GM23338 (cell line): ENCODE measurements around the gene MYADM. TPM values are rescaled to one million over a fixed set of nuclear protein-coding genes. Genes with fewer than 3 reads are reported as not detected.

Experiments used
- ATAC-seq: fragments of 200-7000 bp; cut with Tn5 transposase; 3 replicates; pipeline ENCODE4 v1.9.1; 2020
- DNase-seq: peaks from one replicate; pipeline ENCODE4 v3.0.0-alpha.2; 2015; ENCODE audit warnings: low spot score
- H2AFZ ChIP-seq: fragments of 200-600 bp; sonication (generic); 2 replicates; pipeline ENCODE4 v1.8.0; 2016; ENCODE audit warnings: antibody characterized with exemption, mild to moderate bottlenecking, moderate library complexity
- H3F3A ChIP-seq: fragments of 200-600 bp; sonication (generic); replicated peaks from 2 replicates; pipeline ENCODE4 v1.8.0; 2017; ENCODE audit warnings: antibody characterized with exemption, mixed run types, low read depth
- H3K27ac ChIP-seq: fragments of 200-600 bp; sonication (generic); 2 replicates; pipeline ENCODE4 v1.6.1; 2016; ENCODE audit warnings: low read depth
- H3K27me3 ChIP-seq: fragments of 200-600 bp; sonication (generic); 2 replicates; pipeline ENCODE4 v1.8.0; 2016; ENCODE audit warnings: mild to moderate bottlenecking, mixed run types, moderate library complexity; ENCODE audit not compliant: insufficient read depth
- H3K36me3 ChIP-seq: fragments of 200-600 bp; sonication (generic); 2 replicates; pipeline ENCODE4 v1.8.0; 2016; ENCODE audit warnings: mild to moderate bottlenecking; ENCODE audit not compliant: insufficient read depth
- H3K4me1 ChIP-seq: fragments of 200-600 bp; sonication (generic); 2 replicates; pipeline ENCODE4 v1.8.0; 2016; ENCODE audit warnings: mild to moderate bottlenecking, moderate library complexity; ENCODE audit not compliant: insufficient read depth
- H3K4me2 ChIP-seq: fragments of 200-600 bp; sonication (generic); 2 replicates; pipeline ENCODE4 v1.7.1; 2017; ENCODE audit warnings: mixed run types
- H3K4me3 ChIP-seq: fragments of 200-600 bp; sonication (generic); 2 replicates; pipeline ENCODE4 v1.6.1; 2016; ENCODE audit warnings: mixed run types
- H3K79me2 ChIP-seq: fragments of 200-600 bp; sonication (generic); replicated peaks from 2 replicates; pipeline ENCODE4 v1.8.0; 2017; ENCODE audit warnings: mild to moderate bottlenecking; ENCODE audit not compliant: insufficient read depth
- H3K9me2 ChIP-seq: fragments of 200-600 bp; sonication (generic); 2 replicates; pipeline ENCODE4 v1.8.0; 2017; ENCODE audit not compliant: insufficient read depth
- H4K20me1 ChIP-seq: fragments of 200-600 bp; sonication (generic); replicated peaks from 2 replicates; pipeline ENCODE4 v1.8.0; 2017; ENCODE audit warnings: mild to moderate bottlenecking; ENCODE audit not compliant: insufficient read depth
- H3K27ac Mint-ChIP-seq: 2 replicates; pipeline ENCODE4 v1.8.0; 2020; ENCODE audit warnings: inconsistent platforms, mild to moderate bottlenecking, moderate library complexity, mixed read lengths
- H3K27me3 Mint-ChIP-seq: 3 replicates; pipeline ENCODE4 v1.8.0; 2022; ENCODE audit warnings: low read depth, mild to moderate bottlenecking, moderate library complexity, mixed read lengths, inconsistent platforms; ENCODE audit not compliant: insufficient read depth, poor library complexity
- H3K36me3 Mint-ChIP-seq: 3 replicates; pipeline ENCODE4 v1.8.0; 2021; ENCODE audit warnings: low read depth, mild to moderate bottlenecking, inconsistent platforms, moderate library complexity, mixed read lengths
- H3K4me1 Mint-ChIP-seq: 3 replicates; pipeline ENCODE4 v1.8.0; 2020; ENCODE audit warnings: mild to moderate bottlenecking, inconsistent platforms, mixed read lengths
- H3K4me3 Mint-ChIP-seq: 3 replicates; pipeline ENCODE4 v1.8.0; 2021; ENCODE audit warnings: moderate library complexity, mild to moderate bottlenecking, inconsistent platforms, mixed read lengths
- H3K9me3 Mint-ChIP-seq: 3 replicates; pipeline ENCODE4 v1.8.0; 2020; ENCODE audit warnings: moderate library complexity, mild to moderate bottlenecking, inconsistent platforms, mixed read lengths
- CREB1 ChIP-seq: fragments of 250-450 bp; sonication (Bioruptor Pico); IDR thresholded peaks from 2 replicates; pipeline ENCODE4 v1.5.0; 2020; ENCODE audit warnings: low read depth, mild to moderate bottlenecking, moderate library complexity
- EZH2 ChIP-seq: fragments of 200-600 bp; sonication (generic); IDR thresholded peaks from one replicate; pipeline ENCODE4 v1.8.0; 2017; ENCODE audit warnings: antibody characterized with exemption, mild to moderate bottlenecking, low read depth; ENCODE audit not compliant: unreplicated experiment
- JUNB ChIP-seq: IDR thresholded peaks from one replicate; pipeline ENCODE4 v1.6.1; 2016; ENCODE audit warnings: antibody characterized with exemption; ENCODE audit not compliant: unreplicated experiment
- NANOG ChIP-seq: IDR thresholded peaks from 2 replicates; pipeline ENCODE4 v1.6.1; 2016; ENCODE audit warnings: antibody characterized with exemption, borderline replicate concordance
- POLR2AphosphoS5 ChIP-seq: IDR thresholded peaks from 2 replicates; pipeline ENCODE4 v1.6.1; 2016; ENCODE audit warnings: antibody characterized with exemption, low read depth
- REST ChIP-seq: IDR thresholded peaks from one replicate; pipeline ENCODE4 v1.6.1; 2018; ENCODE audit warnings: antibody characterized with exemption; ENCODE audit not compliant: unreplicated experiment
- STAT1 ChIP-seq: IDR thresholded peaks from one replicate; pipeline ENCODE4 v1.6.1; 2016; ENCODE audit warnings: antibody characterized with exemption; ENCODE audit not compliant: unreplicated experiment
- ZNF114 ChIP-seq: fragments of 250-450 bp; sonication (Bioruptor Pico); IDR thresholded peaks from 2 replicates; pipeline ENCODE4 v1.5.0; 2020; ENCODE audit warnings: mild to moderate bottlenecking, moderate library complexity
- ZNF331 ChIP-seq: fragments of 250-450 bp; sonication (Bioruptor Pico); IDR thresholded peaks from 2 replicates; pipeline ENCODE4 v1.5.0; 2020; ENCODE audit warnings: low read depth, mild to moderate bottlenecking, moderate library complexity
- ZNF462 ChIP-seq: fragments of 250-450 bp; sonication (Bioruptor Pico); IDR thresholded peaks from 2 replicates; pipeline ENCODE4 v1.5.0; 2020; ENCODE audit warnings: mild to moderate bottlenecking, moderate library complexity
- polyA plus RNA-seq: library from polyadenylated mRNA; unstranded; fragments of >200 nt; fragmentation: Nextera tagmentation; extraction: Ambion mirVana; gene quantifications from 2 replicates; pipeline ENCODE4 v1.2.1, GENCODE V29; 2016
- total RNA-seq: library from RNA; depleted of rRNA; stranded (reverse); fragments of >200 nt; shearing (Covaris generic); gene quantifications from 2 replicates; pipeline ENCODE4 v1.2.3, GENCODE V29; 2014

MYADM gene
- total and polyA plus RNA-seq, 2 experiments from 2014 or later: 49.9 to 57.1 TPM

DNA sequence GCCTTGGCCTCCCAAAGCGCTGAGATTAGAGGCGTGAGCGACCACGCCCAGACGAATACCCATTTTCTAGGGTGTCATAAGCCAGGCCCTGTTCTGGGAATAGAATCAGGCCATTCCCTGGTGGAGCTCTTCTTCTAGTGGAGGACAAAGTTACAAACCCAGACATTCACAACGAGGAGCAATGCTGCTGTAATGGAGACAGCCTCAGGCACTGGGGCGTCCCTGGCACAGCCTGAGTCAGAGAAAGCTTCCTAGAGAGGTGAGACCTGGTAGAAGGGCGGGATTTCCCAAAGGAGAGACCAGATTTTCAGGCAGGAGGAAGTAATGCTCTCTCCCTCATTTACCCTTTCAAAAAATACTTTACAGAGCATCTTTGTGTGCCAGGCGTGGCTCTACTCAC, 27.0 kb downstream of the MYADM start (continued):
- no peak for TF ChIP-seq ZNF462 (CRISPR knock-in tag)
- TF ChIP-seq CREB1 (CRISPR knock-in tag): no peak
- no peak for TF ChIP-seq STAT1
- TF ChIP-seq ZNF331 (CRISPR knock-in tag): no peak
- no peak for TF ChIP-seq POLR2AphosphoS5
- no peak for TF ChIP-seq ZNF114 (CRISPR knock-in tag)

DNA sequence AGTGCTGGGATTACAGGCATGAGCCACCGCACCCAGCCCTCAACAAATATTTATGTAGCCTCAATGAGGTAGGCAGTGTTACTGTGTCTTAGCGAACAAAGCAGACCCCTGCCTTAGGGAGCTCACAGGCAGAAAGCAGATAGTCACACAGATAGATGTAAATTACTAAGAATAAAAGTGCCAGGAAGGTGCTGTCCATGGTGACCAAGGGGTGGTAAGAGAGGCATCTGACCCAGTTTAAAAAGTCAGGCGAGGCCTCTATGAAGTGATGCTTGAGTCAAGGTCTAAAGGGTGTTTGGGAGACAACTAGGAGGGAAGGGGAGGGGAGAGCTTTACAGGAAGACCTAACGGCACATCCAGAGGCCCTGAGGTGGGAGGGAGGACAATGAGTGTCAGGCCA, 29.0 kb downstream of the MYADM start:
- Mint-ChIP-seq H3K27me3 (peaks cover 30% of the 10 kb centered on the region), H3K27ac (no peak overlapping the region), H3K36me3 (peaks cover 22% of the 10 kb centered on the region), H3K4me3 (peak overlapping the region; percentile 5; the same call in 1 of the 3 replicates), H3K4me1 (peaks cover 44% of the 10 kb centered on the region), H3K9me3 (no peaks in the 10 kb centered on the region; the same call in 2 of the 3 replicates)
- Histone ChIP-seq H3F3A (peaks cover 29% of the 10 kb centered on the region; the same call in 1 of the 2 replicates), H3K4me1 (peaks cover 22% of the 10 kb centered on the region), H3K4me3 (no peak overlapping the region), H3K79me2 (no peaks in the 10 kb centered on the region), H3K4me2 (0 out of 2 replicates have a peak overlapping the region, but pooled peaks have one; percentile 99), H3K9me2 (no peaks in the 10 kb centered on the region), H3K27me3 (no peaks in the 10 kb centered on the region), H3K27ac (no peak overlapping the region), H2AFZ (no peak overlapping the region), H3K36me3 (peaks cover 9% of the 10 kb centered on the region; the same call in 1 of the 2 replicates), H4K20me1 (no peaks in the 10 kb centered on the region; the same call in 1 of the 2 replicates)
- peak; percentile 74 for TF ChIP-seq REST
- TF ChIP-seq JUNB: no peak
- no peak for TF ChIP-seq ZNF114 (CRISPR knock-in tag)
- TF ChIP-seq NANOG: no peak
- TF ChIP-seq EZH2: no peak
- DNase-seq: peak; percentile 43
- ATAC-seq: no peak
